Endodermal cell (in vitro differentiated cells): ENCODE results near the gene SIN3A. TPM values are rescaled to one million over a fixed set of nuclear protein-coding genes. Genes with fewer than 3 reads are reported as not detected.
"Not testable (repeated sequence)": the region's sequence is repeated elsewhere in the genome, so short reads cannot be mapped to it uniquely, and the experiment has no call there.

Source experiments
- DNase-seq: peaks from one replicate; pipeline ENCODE4 v3.0.0-alpha.2; 2017
- H3K27ac ChIP-seq: 2 replicates; pipeline ENCODE4 v1.5.1; 2013; ENCODE audit warnings: mild to moderate bottlenecking, low read depth, low read length, moderate library complexity
- H3K27me3 ChIP-seq: 2 replicates; pipeline ENCODE4 v1.6.1; 2013; ENCODE audit warnings: mild to moderate bottlenecking, low read length, moderate library complexity; ENCODE audit not compliant: insufficient read depth, control insufficient read depth, poor library complexity, severe bottlenecking
- H3K36me3 ChIP-seq: 2 replicates; pipeline ENCODE4 v1.7.0; 2013; ENCODE audit warnings: mild to moderate bottlenecking, low read length, moderate library complexity; ENCODE audit not compliant: control insufficient read depth, insufficient read depth
- H3K4me1 ChIP-seq: one replicate; pipeline ENCODE4 v1.7.0; 2013; ENCODE audit warnings: low read length; ENCODE audit not compliant: control insufficient read depth, insufficient read depth
- H3K4me3 ChIP-seq: 2 replicates; pipeline ENCODE4 v1.5.1; 2013; ENCODE audit warnings: mild to moderate bottlenecking, low read length, moderate library complexity
- H3K9ac ChIP-seq: 2 replicates; pipeline ENCODE4 v1.6.1; 2013; ENCODE audit warnings: mild to moderate bottlenecking, low read length, moderate library complexity; ENCODE audit not compliant: poor library complexity, severe bottlenecking; ENCODE audit errors: extremely low read depth
- H3K9me3 ChIP-seq: 2 replicates; pipeline ENCODE4 v1.6.1; 2013; ENCODE audit warnings: mild to moderate bottlenecking, low read length, moderate library complexity; ENCODE audit not compliant: control insufficient read depth
- H3K27ac Mint-ChIP-seq: 2 replicates; pipeline ENCODE4 v1.8.0; 2020; ENCODE audit warnings: mixed read lengths
- H3K27me3 Mint-ChIP-seq: 2 replicates; pipeline ENCODE4 v1.8.0; 2021; ENCODE audit warnings: mild to moderate bottlenecking, mixed read lengths; ENCODE audit not compliant: insufficient read depth
- H3K36me3 Mint-ChIP-seq: 2 replicates; pipeline ENCODE4 v1.8.0; 2020; ENCODE audit warnings: low read depth, mixed read lengths
- H3K4me1 Mint-ChIP-seq: 2 replicates; pipeline ENCODE4 v1.8.0; 2020; ENCODE audit warnings: mixed read lengths
- H3K4me3 Mint-ChIP-seq: 2 replicates; pipeline ENCODE4 v1.8.0; 2020; ENCODE audit warnings: mild to moderate bottlenecking, moderate library complexity, mixed read lengths
- H3K9me3 Mint-ChIP-seq: 2 replicates; pipeline ENCODE4 v1.8.0; 2020; ENCODE audit warnings: mild to moderate bottlenecking, mixed read lengths
- CTCF ChIP-seq: fragments of 200-600 bp; sonication (generic); conservative IDR thresholded peaks from 2 replicates; pipeline ENCODE4 v1.5.0; 2021; ENCODE audit warnings: antibody characterized with exemption, mild to moderate bottlenecking
- WGBS, 2 experiments: methylation state at CpG; one replicate each; pipeline versions ENCODE4 v1.1.5 to v1.1.7; 2013; ENCODE audit warnings: missing lambda C conversion rate in 2 of 2, mixed read lengths in 1 of 2; ENCODE audit not compliant: insufficient coverage in 1 of 2, insufficient read length in 1 of 2; 5-methylcytosine and 5-hydroxymethylcytosine counted together
- total RNA-seq, 2 donors: library from RNA; stranded (reverse); fragmentation: NEBNext Ultra II Directional in 1 of 2; extraction: Animal tissue kit (Norgen Biotek cat#: 25700) in 1 of 2; gene quantifications; 2 replicates in 1 of 2; 3 replicates in 1 of 2; pipeline ENCODE4 v1.2.1, GENCODE V29; 2021

SIN3A gene
- total RNA-seq, 2 donors from 2014 or later, result 119 to 123 TPM

GRCh38 chr15:75449585-75450306, 1.7 kb downstream of the SIN3A start:
- Mint-ChIP-seq H3K27me3 (no peaks in the 10 kb centered on the region), H3K36me3 (peaks cover 13% of the 10 kb centered on the region), H3K27ac (peak overlapping the region; percentile 99), H3K4me3 (peak overlapping the region; percentile 94), H3K4me1 (peaks cover 5% of the 10 kb centered on the region), H3K9me3 (no peaks in the 10 kb centered on the region)
- H3K9me3 ChIP-seq, result no peaks in the 10 kb centered on the region
- no peak overlapping the region for H3K27ac ChIP-seq
- 87 to 88% methylated on average over 11 to 14 of the region's 14 CpGs for WGBS, 2 experiments
- H3K36me3 ChIP-seq, result peaks cover 20% of the 10 kb centered on the region
- H3K4me3 ChIP-seq, result peak overlapping the region; percentile 96
- TF ChIP-seq CTCF, result no peak
- no peak overlapping the region for H3K9ac ChIP-seq
- peaks cover 3% of the 10 kb centered on the region for H3K4me1 ChIP-seq
- DNase-seq, result no peak
- no peaks in the 10 kb centered on the region for H3K27me3 ChIP-seq

GRCh38 chr15:75448171-75448570, 3.3 kb downstream of the SIN3A start:
- not testable (repeated sequence) for DNase-seq, H3K4me3 Mint-ChIP-seq, H3K9me3 Mint-ChIP-seq, H3K27me3 ChIP-seq, H3K4me3 ChIP-seq, H3K9me3 ChIP-seq, H3K4me1 Mint-ChIP-seq, H3K27ac Mint-ChIP-seq, H3K27ac ChIP-seq, H3K4me1 ChIP-seq, H3K27me3 Mint-ChIP-seq, H3K9ac ChIP-seq
- peaks cover 28% of the 10 kb centered on the region for H3K36me3 ChIP-seq
- peaks cover 23% of the 10 kb centered on the region for H3K36me3 Mint-ChIP-seq
- 86 to 97% methylated on average over 12 to 13 of the region's 13 CpGs for WGBS, 2 experiments

- DNase-seq, result no peak
- Mint-ChIP-seq H3K27me3 (no peaks in the 10 kb centered on the region), H3K4me1 (peaks cover 3% of the 10 kb centered on the region), H3K4me3 (no peak overlapping the region), H3K27ac (no peak overlapping the region), H3K36me3 (peaks cover 38% of the 10 kb centered on the region), H3K9me3 (no peaks in the 10 kb centered on the region)
- peaks cover 3% of the 10 kb centered on the region for H3K4me1 ChIP-seq
- H3K4me3 ChIP-seq, result no peak overlapping the region
- H3K9ac ChIP-seq, result no peak overlapping the region
- no peak overlapping the region for H3K27ac ChIP-seq
- peaks cover 43% of the 10 kb centered on the region for H3K36me3 ChIP-seq
- 92 to 100% methylated on average over 3 of the region's 3 CpGs for WGBS, 2 experiments
- H3K27me3 ChIP-seq, result no peaks in the 10 kb centered on the region
- TF ChIP-seq CTCF, result no peak
- no peaks in the 10 kb centered on the region for H3K9me3 ChIP-seq
Measured at GRCh38 chr15:75446151-75446550, 5.3 kb downstream of the SIN3A start.

GRCh38 chr15:75445324-75445723, 6.2 kb downstream of the SIN3A start:
- not testable (repeated sequence) for H3K4me1 Mint-ChIP-seq, H3K27ac Mint-ChIP-seq, H3K27me3 Mint-ChIP-seq, H3K27me3 ChIP-seq, H3K27ac ChIP-seq, H3K4me1 ChIP-seq, H3K9me3 Mint-ChIP-seq, H3K9ac ChIP-seq, H3K4me3 ChIP-seq, H3K4me3 Mint-ChIP-seq, H3K9me3 ChIP-seq
- DNase-seq, result peak; percentile 12
- peaks cover 42% of the 10 kb centered on the region for H3K36me3 Mint-ChIP-seq
- peaks cover 46% of the 10 kb centered on the region for H3K36me3 ChIP-seq
- 92 to 96% methylated on average over 4 to 9 of the region's 10 CpGs for WGBS, 2 experiments

GRCh38 chr15:75443972-75444453, 7.5 kb downstream of the SIN3A start:
- not testable (repeated sequence) for H3K27ac Mint-ChIP-seq, H3K27me3 Mint-ChIP-seq, H3K9ac ChIP-seq, H3K4me1 Mint-ChIP-seq, H3K9me3 ChIP-seq, H3K9me3 Mint-ChIP-seq, H3K27ac ChIP-seq, DNase-seq, H3K4me3 Mint-ChIP-seq, H3K4me3 ChIP-seq, H3K27me3 ChIP-seq, H3K4me1 ChIP-seq
- 97 to 100% methylated on average over 2 to 7 of the region's 8 CpGs for WGBS, 2 experiments
- H3K36me3 ChIP-seq, result peaks cover 46% of the 10 kb centered on the region
- H3K36me3 Mint-ChIP-seq, result peaks cover 45% of the 10 kb centered on the region
